ENCODE results near the gene RUNDC3A. TPM values are rescaled to one million over a fixed set of nuclear protein-coding genes. Genes with fewer than 3 reads are reported as not detected.
A peak's percentile ranks its signal among the peaks of the same experiment; 100 is the strongest.

The RUNDC3A gene
- total RNA-seq, 5 donors from 2014 or later (not counting 1 experiment from before 2014, with no cell fraction given), result 0.38 to 0.65 (median 0.41) TPM; not detected in 2

GRCh38 chr17:44315760-44316731 is 7.6 kb downstream of the RUNDC3A start:
- peaks cover 10 to 21% (median 14%) of the 10 kb centered on the region in 3 donors for H3K4me1 Mint-ChIP-seq
- no peaks in the 10 kb centered on the region for H3K9me3 ChIP-seq
- peaks cover 5% of the 10 kb centered on the region for H3K36me3 Mint-ChIP-seq
- H3K9me3 Mint-ChIP-seq, result no peaks in the 10 kb centered on the region
- peak overlapping the region; percentile 57 to 75 (median 62) for H3K4me3 Mint-ChIP-seq
- H3K27me3 Mint-ChIP-seq, result peaks cover 22 to 47% of the 10 kb centered on the region in 2 donors
- no peak overlapping the region for H3K27ac ChIP-seq (ENCODE audit: low read length)
- H3K27ac Mint-ChIP-seq, result peak overlapping the region in 1 of 2 donors; percentile 31
- ATAC-seq (replicated peaks in 1 of 4), result peak in 1 of 4 experiments; percentile 28
- WGBS (ENCODE audit: insufficient coverage), result 14% methylated on average over 35 of the region's 38 CpGs
- peaks cover 6 to 53% of the 10 kb centered on the region in 2 experiments for H3K27me3 ChIP-seq (replicated peaks in 1 of 2; ENCODE audit: control insufficient read depth in 2 of 2, extremely low read depth in 1 of 2, insufficient read depth in 2 of 2, low read length in 1 of 2)
- H3K36me3 ChIP-seq (ENCODE audit: control insufficient read depth in 2 of 2, extremely low read depth in 1 of 2, insufficient read depth in 1 of 2, low read length in 1 of 2), result peaks cover 5 to 11% of the 10 kb centered on the region in 2 donors
- H3K4me1 ChIP-seq (ENCODE audit: control insufficient read depth in 1 of 2, extremely low read depth in 1 of 2, insufficient read depth in 2 of 2, low read length in 2 of 2), result peaks cover 5 to 21% of the 10 kb centered on the region in 2 experiments
- ChIA-PET POLR2A (no interaction called here), CTCF (interaction anchor here (0.6 to 0.7 kb wide), 3 partner anchors 48 to 330 kb away, joined by 3 to 5 read pairs (median 4); no protein-coding TSS in a partner anchor)
- peak overlapping the region in 1 of 2 donors; percentile 4 for H3K4me3 ChIP-seq (ENCODE audit: control insufficient read depth in 1 of 2, extremely low read depth in 1 of 2, low read length in 1 of 2)
- DNase-seq, result no peak

- Histone ChIP-seq H3K36me3 (ENCODE audit: control insufficient read depth in 2 of 2, extremely low read depth in 1 of 2, insufficient read depth in 1 of 2, low read length in 1 of 2) (peaks cover 10 to 23% of the 10 kb centered on the region in 2 donors), H3K4me3 (ENCODE audit: control insufficient read depth in 1 of 2, extremely low read depth in 1 of 2, low read length in 1 of 2) (no peak overlapping the region), H3K9me3 (no peaks in the 10 kb centered on the region), H3K27me3 (replicated peaks in 1 of 2; ENCODE audit: control insufficient read depth in 2 of 2, extremely low read depth in 1 of 2, insufficient read depth in 2 of 2, low read length in 1 of 2) (peaks cover 6 to 50% of the 10 kb centered on the region in 2 experiments), H3K4me1 (ENCODE audit: control insufficient read depth in 1 of 2, extremely low read depth in 1 of 2, insufficient read depth in 2 of 2, low read length in 2 of 2) (peaks cover 5 to 21% of the 10 kb centered on the region in 2 experiments), H3K27ac (ENCODE audit: low read length) (no peak overlapping the region)
- Mint-ChIP-seq H3K27ac (no peak overlapping the region), H3K4me1 (peaks cover 14 to 26% (median 18%) of the 10 kb centered on the region in 3 donors), H3K27me3 (peaks cover 22 to 44% of the 10 kb centered on the region in 2 donors), H3K4me3 (peak overlapping the region in 1 of 3 donors; percentile 75), H3K36me3 (peaks cover 5% of the 10 kb centered on the region), H3K9me3 (no peaks in the 10 kb centered on the region)
- DNase-seq (no peak), ATAC-seq (replicated peaks in 1 of 4) (no peak)
- CTCF ChIA-PET, result no interaction called here
- 100% methylated on average over 5 of the region's 6 CpGs for WGBS (ENCODE audit: insufficient coverage)
- POLR2A ChIA-PET, result interaction anchor here in 1 of 2 donors (0.5 kb wide), 1 partner anchor 93 kb away, joined by 5 read pairs; no protein-coding TSS in a partner anchor
Observed at GRCh38 chr17:44317545-44317944, 9.1 kb downstream of the RUNDC3A start.

GRCh38 chr17:44318077-44318892 is 9.9 kb downstream of the RUNDC3A start:
- Histone ChIP-seq H3K27me3 (replicated peaks in 1 of 2; ENCODE audit: control insufficient read depth in 2 of 2, extremely low read depth in 1 of 2, insufficient read depth in 2 of 2, low read length in 1 of 2) (peaks cover 6 to 44% of the 10 kb centered on the region in 2 experiments), H3K9me3 (no peaks in the 10 kb centered on the region), H3K27ac (ENCODE audit: low read length) (no peak overlapping the region), H3K4me1 (ENCODE audit: control insufficient read depth in 1 of 2, extremely low read depth in 1 of 2, insufficient read depth in 2 of 2, low read length in 2 of 2) (peaks cover 5 to 26% of the 10 kb centered on the region in 2 experiments), H3K36me3 (ENCODE audit: control insufficient read depth in 2 of 2, extremely low read depth in 1 of 2, insufficient read depth in 1 of 2, low read length in 1 of 2) (peaks cover 10 to 23% of the 10 kb centered on the region in 2 donors), H3K4me3 (ENCODE audit: control insufficient read depth in 1 of 2, extremely low read depth in 1 of 2, low read length in 1 of 2) (no peak overlapping the region)
- DNase-seq (no peak), ATAC-seq (replicated peaks in 1 of 4) (no peak)
- Mint-ChIP-seq H3K27me3 (peaks cover 22 to 38% of the 10 kb centered on the region in 2 donors), H3K4me3 (no peak overlapping the region), H3K9me3 (no peaks in the 10 kb centered on the region), H3K4me1 (peaks cover 18 to 26% (median 24%) of the 10 kb centered on the region in 3 donors), H3K27ac (no peak overlapping the region), H3K36me3 (peaks cover 5% of the 10 kb centered on the region)
- ChIA-PET POLR2A (interaction anchor here in 1 of 2 donors (0.5 kb wide), 1 partner anchor 94 kb away, joined by 5 read pairs; no protein-coding TSS in a partner anchor), CTCF (no interaction called here)
- WGBS (ENCODE audit: insufficient coverage), result 82% methylated on average over 13 of the region's 15 CpGs

- H3K4me1 ChIP-seq (ENCODE audit: control insufficient read depth in 1 of 2, extremely low read depth in 1 of 2, insufficient read depth in 2 of 2, low read length in 2 of 2), result peaks cover 7 to 33% of the 10 kb centered on the region in 2 experiments
- peaks cover 4 to 29% of the 10 kb centered on the region in 2 experiments for H3K27me3 ChIP-seq (replicated peaks in 1 of 2; ENCODE audit: control insufficient read depth in 2 of 2, extremely low read depth in 1 of 2, insufficient read depth in 2 of 2, low read length in 1 of 2)
- no peak for DNase-seq
- WGBS (ENCODE audit: insufficient coverage), result 97% methylated on average over 11 of the region's 18 CpGs
- Mint-ChIP-seq H3K36me3 (peaks cover 5% of the 10 kb centered on the region), H3K27ac (no peak overlapping the region), H3K4me3 (no peak overlapping the region), H3K4me1 (peaks cover 19 to 30% (median 26%) of the 10 kb centered on the region in 3 donors), H3K9me3 (no peaks in the 10 kb centered on the region), H3K27me3 (peaks cover 15 to 29% of the 10 kb centered on the region in 2 donors)
- ATAC-seq (replicated peaks in 1 of 4), result no peak
- no peak overlapping the region for H3K4me3 ChIP-seq (ENCODE audit: control insufficient read depth in 1 of 2, extremely low read depth in 1 of 2, low read length in 1 of 2)
- CTCF ChIA-PET, result no interaction called here
- H3K9me3 ChIP-seq, result no peaks in the 10 kb centered on the region
- H3K27ac ChIP-seq (ENCODE audit: low read length), result no peak overlapping the region
- H3K36me3 ChIP-seq (ENCODE audit: control insufficient read depth in 2 of 2, extremely low read depth in 1 of 2, insufficient read depth in 1 of 2, low read length in 1 of 2), result peaks cover 10 to 23% of the 10 kb centered on the region in 2 donors
- POLR2A ChIA-PET, result no interaction called here
Observed at GRCh38 chr17:44320066-44320465, 11.7 kb downstream of the RUNDC3A start.

- Mint-ChIP-seq H3K4me1 (peaks cover 7 to 26% (median 20%) of the 10 kb centered on the region in 3 donors), H3K9me3 (no peaks in the 10 kb centered on the region), H3K27me3 (peaks cover 5 to 17% of the 10 kb centered on the region in 2 donors), H3K4me3 (peak overlapping the region in 1 of 3 donors; percentile 17), H3K27ac (no peak overlapping the region), H3K36me3 (peaks cover 5% of the 10 kb centered on the region)
- Histone ChIP-seq H3K4me1 (ENCODE audit: control insufficient read depth in 1 of 2, extremely low read depth in 1 of 2, insufficient read depth in 2 of 2, low read length in 2 of 2) (peaks cover 4 to 35% of the 10 kb centered on the region in 2 experiments), H3K27me3 (replicated peaks in 1 of 2; ENCODE audit: control insufficient read depth in 2 of 2, extremely low read depth in 1 of 2, insufficient read depth in 2 of 2, low read length in 1 of 2) (peaks cover 4 to 16% of the 10 kb centered on the region in 2 experiments), H3K9me3 (no peaks in the 10 kb centered on the region), H3K36me3 (ENCODE audit: control insufficient read depth in 2 of 2, extremely low read depth in 1 of 2, insufficient read depth in 1 of 2, low read length in 1 of 2) (peaks cover 10 to 23% of the 10 kb centered on the region in 2 donors), H3K27ac (ENCODE audit: low read length) (no peak overlapping the region), H3K4me3 (ENCODE audit: control insufficient read depth in 1 of 2, extremely low read depth in 1 of 2, low read length in 1 of 2) (no peak overlapping the region)
- ATAC-seq (replicated peaks in 1 of 4), result no peak
- ChIA-PET CTCF (interaction anchor here in 1 of 2 donors (0.5 kb wide), 1 partner anchor 91 kb away, joined by 5 read pairs; no protein-coding TSS in a partner anchor), POLR2A (interaction anchor here in 1 of 2 donors (0.6 kb wide), 1 partner anchor 13 kb away, joined by 3 read pairs; the partner anchor contains the start of gene RUNDC3A)
- no peak for DNase-seq
- 86% methylated on average over 6 of the region's 21 CpGs for WGBS (ENCODE audit: insufficient coverage)
Observed at GRCh38 chr17:44321246-44322120, 13.1 kb downstream of the RUNDC3A start.

Measured in T-cell (primary cell).